Endothelial cell of umbilical vein (primary cell): Measurements from ENCODE around the gene FERMT2. TPM values are rescaled to one million over a fixed set of nuclear protein-coding genes. Genes with fewer than 3 reads are reported as not detected.

Experiments used
- BruUV-seq: library from RNA; stranded (reverse); fragments of 400-500 nt; replicated peaks from 2 replicates; lab custom pipeline; 2021; lab: Mats Ljungman, UMichigan
- CTCF ChIA-PET: fragments of 300-600, 350-600 bp; sonication (Branson Sonifier 250); formaldehyde crosslinking; loops from one replicate; lab custom pipeline; 2021; ENCODE audit warnings: antibody characterized with exemption, inconsistent platforms; lab: Charles Lee
- POLR2A ChIA-PET: fragments of 300-600, 350-600 bp; sonication (Branson Sonifier 250); formaldehyde crosslinking; loops from one replicate; lab custom pipeline; 2021; ENCODE audit warnings: antibody characterized with exemption, inconsistent platforms; lab: Charles Lee
- DNase-seq: peaks from one replicate; pipeline ENCODE4 v3.0.0-alpha.2; 2011; ENCODE audit warnings: low read depth, low spot score
- FAIRE-seq: peaks from 2 replicates; lab custom pipeline; 2011; peaks lifted over from hg19 to GRCh38; lab: Jason Lieb, UNC
- H2AFZ ChIP-seq: 2 replicates; pipeline ENCODE4 v1.6.0; 2012; ENCODE audit warnings: low read depth, low read length, control low read depth, inconsistent platforms
- H3K27ac ChIP-seq: 2 replicates; pipeline ENCODE4 v1.5.1; 2011; ENCODE audit warnings: low read depth, mild to moderate bottlenecking, control low read depth, low read length, moderate library complexity; ENCODE audit not compliant: insufficient read depth
- H3K27me3 ChIP-seq, 2 experiments: 2 replicates each; pipeline versions ENCODE4 v1.6.0 to v1.6.1; 2011; ENCODE audit warnings: low read length in 2 of 2, mixed read lengths in 1 of 2; ENCODE audit not compliant: control insufficient read depth in 2 of 2, insufficient read depth in 2 of 2
- H3K36me3 ChIP-seq, 2 experiments: 2 replicates in 1 of 2; 3 replicates in 1 of 2; pipeline ENCODE4 v1.5.1; 2011; ENCODE audit warnings: low read length in 2 of 2, mild to moderate bottlenecking in 1 of 2, moderate library complexity in 1 of 2; ENCODE audit not compliant: control insufficient read depth in 2 of 2, insufficient read depth in 2 of 2; ENCODE audit errors: extremely low read depth in 1 of 2
- H3K4me1 ChIP-seq: 3 replicates; pipeline ENCODE4 v1.5.1; 2011; ENCODE audit warnings: mild to moderate bottlenecking, low read length; ENCODE audit not compliant: control insufficient read depth, insufficient read depth; ENCODE audit errors: extremely low read depth
- H3K4me2 ChIP-seq: 2 replicates; pipeline ENCODE4 v1.6.1; 2011; ENCODE audit warnings: low read length, control low read depth, mixed read lengths; ENCODE audit not compliant: insufficient read depth
- H3K4me3 ChIP-seq, 3 experiments: fragments of 200-600 bp in 1 of 3; sonication (generic), shearing (Covaris generic) in 1 of 3; replicated peaks in 1 of 3; 2 replicates each; pipeline ENCODE4 v1.5.1; 2011 to 2016; ENCODE audit warnings: control low read depth in 3 of 3, low read length in 3 of 3, mild to moderate bottlenecking in 2 of 3, inconsistent platforms in 1 of 3, low read depth in 1 of 3, moderate library complexity in 1 of 3; ENCODE audit not compliant: insufficient read depth in 1 of 3
- H3K79me2 ChIP-seq: 2 replicates; pipeline ENCODE4 v1.6.0; 2012; ENCODE audit warnings: low read length, inconsistent platforms; ENCODE audit not compliant: control insufficient read depth, insufficient read depth
- H3K9ac ChIP-seq: replicated peaks from 2 replicates; pipeline ENCODE3; 2011; ENCODE audit warnings: low read length, control low read depth; ENCODE audit not compliant: insufficient read depth; ENCODE audit errors: extremely low read depth
- H3K9me1 ChIP-seq: replicated peaks from 3 replicates; pipeline ENCODE4 v1.6.0; 2011; ENCODE audit warnings: mild to moderate bottlenecking, low read length; ENCODE audit not compliant: control insufficient read depth, insufficient read depth; ENCODE audit errors: extremely low read depth
- H3K9me3 ChIP-seq: replicated peaks from 2 replicates; pipeline ENCODE4 v1.5.1; 2012; ENCODE audit warnings: low read length, inconsistent platforms; ENCODE audit not compliant: control insufficient read depth, insufficient read depth
- H4K20me1 ChIP-seq: replicated peaks from 2 replicates; pipeline ENCODE3; 2011; ENCODE audit warnings: mild to moderate bottlenecking, low read length; ENCODE audit not compliant: control insufficient read depth, insufficient read depth; ENCODE audit errors: extremely low read depth
- EZH2 ChIP-seq: IDR thresholded peaks from 2 replicates; pipeline ENCODE4 v1.6.1; 2012; ENCODE audit warnings: borderline replicate concordance, low read depth, mild to moderate bottlenecking, moderate library complexity, low read length, inconsistent platforms; ENCODE audit not compliant: severe bottlenecking
- FOS ChIP-seq: IDR thresholded peaks from 2 replicates; pipeline ENCODE4 v1.6.1; 2011; ENCODE audit warnings: mild to moderate bottlenecking, low read length, moderate library complexity, borderline replicate concordance; ENCODE audit not compliant: insufficient read depth
- GATA2 ChIP-seq: IDR thresholded peaks from 2 replicates; pipeline ENCODE4 v1.7.0; 2011; ENCODE audit warnings: low read depth, mild to moderate bottlenecking, moderate library complexity, mixed read lengths, low read length; ENCODE audit not compliant: insufficient read length, insufficient read depth
- JUN ChIP-seq: IDR thresholded peaks from 2 replicates; pipeline ENCODE4 v1.6.1; 2011; ENCODE audit warnings: borderline replicate concordance, low read depth; ENCODE audit not compliant: insufficient read length, insufficient read depth
- MYC ChIP-seq: IDR thresholded peaks from one replicate; pipeline ENCODE4 v1.6.1; 2011; ENCODE audit warnings: mild to moderate bottlenecking, low read depth, low read length
- POLR2A ChIP-seq: IDR thresholded peaks from 2 replicates; pipeline ENCODE4 v1.6.1; 2012; ENCODE audit warnings: low read depth, mild to moderate bottlenecking, control low read depth, low read length
- POLR2AphosphoS5 ChIP-seq: IDR thresholded peaks from 2 replicates; pipeline ENCODE4 v1.6.1; 2012; ENCODE audit warnings: low read depth, mild to moderate bottlenecking, control low read depth, low read length, moderate library complexity; ENCODE audit not compliant: insufficient read depth
- dilution Hi-C: fragments of 300-500 bp; cut with MboI; formaldehyde crosslinking; loops from one replicate; pipeline ENCODE4 v1.15.0; 2019; ENCODE audit warnings: low sequenced_read_pairs; ENCODE audit not compliant: extremely low pct_ligation_motif_present
- intact Hi-C: fragments of 100-400 bp; cut with micrococcal nuclease; formaldehyde crosslinking; loops from one replicate; pipeline ENCODE4 v1.10.0; 2022
- polyA plus RNA-seq, 4 experiments: library from polyadenylated mRNA; depleted of rRNA in 3 of 4; stranded (reverse) in 3 of 4; unstranded in 1 of 4; fragments of >200 nt; gene quantifications; 2 replicates each; pipeline versions ENCODE4 v1.2.1 to v1.2.3, GENCODE V29; 2011 to 2012; ENCODE audit warnings: missing spikeins in 1 of 4
- total RNA-seq: library from RNA; stranded (reverse); gene quantifications from 2 replicates; pipeline ENCODE4 v1.2.3, GENCODE V29; 2021
- TF ChIP-seq, protein P1 (sequence below), 2 donors: IDR thresholded peaks; 1 replicate in 1 of 2; 2 replicates in 1 of 2; pipeline ENCODE4 v1.5.1; 2011; ENCODE audit warnings: low read length in 2 of 2, mild to moderate bottlenecking in 2 of 2, moderate library complexity in 2 of 2, control low read depth in 1 of 2, inconsistent platforms in 1 of 2, low read depth in 1 of 2; ENCODE audit not compliant: insufficient read depth in 1 of 2; ENCODE audit errors: extremely low read depth in 1 of 2
- TF ChIP-seq, protein P2 (sequence below): IDR thresholded peaks from 2 replicates; pipeline ENCODE4 v1.6.1; 2011; ENCODE audit not compliant: insufficient read depth, insufficient read length

FERMT2 gene
- total and polyA plus RNA-seq, 2 donors (not counting 3 experiments of a cell fraction or from before 2014, with no cell fraction given), result 58.7 to 108 TPM

DNA sequence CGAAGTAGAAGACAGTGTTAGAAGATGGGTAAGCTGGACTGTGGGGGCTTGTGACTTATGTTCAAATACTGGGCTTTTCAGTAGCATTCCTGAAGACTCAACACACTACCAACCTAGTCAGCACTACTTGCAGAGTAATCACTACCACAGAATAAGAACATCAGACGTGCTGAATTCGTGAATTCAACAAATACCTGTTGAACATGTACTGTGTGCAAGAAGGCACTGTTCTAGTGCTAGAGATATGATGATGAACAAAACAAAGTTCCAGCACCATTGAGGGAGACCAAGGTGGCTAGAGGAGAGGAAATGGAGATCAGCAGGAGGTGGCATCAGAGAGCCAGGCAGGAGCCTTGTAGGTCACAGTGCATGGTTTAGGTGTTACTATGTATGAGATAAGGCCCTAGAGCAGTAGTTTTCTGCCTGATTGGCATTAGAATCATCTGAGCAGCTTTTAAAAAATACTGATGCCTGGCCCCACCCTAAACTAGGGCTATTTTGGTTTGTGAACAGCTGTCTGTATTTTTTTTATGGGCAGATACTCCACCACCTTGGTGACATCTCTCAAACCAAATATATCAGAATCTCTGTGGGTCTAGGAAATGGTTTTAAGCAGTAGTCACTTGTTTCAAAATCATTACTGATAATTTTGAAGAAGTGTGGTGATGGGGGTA is 26.8 kb downstream of the FERMT2 start:
- peaks cover 3% of the 10 kb centered on the region for H4K20me1 ChIP-seq
- H3K27me3 ChIP-seq, result no peaks in the 10 kb centered on the region
- CTCF ChIA-PET, result interaction anchor here (1.3 kb wide), 1 partner anchor 10 kb away, joined by 4 read pairs; no protein-coding TSS in a partner anchor
- POLR2A ChIA-PET, result no interaction called here
- no peak overlapping the region for H2AFZ ChIP-seq
- TF ChIP-seq EZH2, result no peak
- no peak for TF ChIP-seq JUN
- no peak for TF ChIP-seq FOS
- TF ChIP-seq, protein P1, sequence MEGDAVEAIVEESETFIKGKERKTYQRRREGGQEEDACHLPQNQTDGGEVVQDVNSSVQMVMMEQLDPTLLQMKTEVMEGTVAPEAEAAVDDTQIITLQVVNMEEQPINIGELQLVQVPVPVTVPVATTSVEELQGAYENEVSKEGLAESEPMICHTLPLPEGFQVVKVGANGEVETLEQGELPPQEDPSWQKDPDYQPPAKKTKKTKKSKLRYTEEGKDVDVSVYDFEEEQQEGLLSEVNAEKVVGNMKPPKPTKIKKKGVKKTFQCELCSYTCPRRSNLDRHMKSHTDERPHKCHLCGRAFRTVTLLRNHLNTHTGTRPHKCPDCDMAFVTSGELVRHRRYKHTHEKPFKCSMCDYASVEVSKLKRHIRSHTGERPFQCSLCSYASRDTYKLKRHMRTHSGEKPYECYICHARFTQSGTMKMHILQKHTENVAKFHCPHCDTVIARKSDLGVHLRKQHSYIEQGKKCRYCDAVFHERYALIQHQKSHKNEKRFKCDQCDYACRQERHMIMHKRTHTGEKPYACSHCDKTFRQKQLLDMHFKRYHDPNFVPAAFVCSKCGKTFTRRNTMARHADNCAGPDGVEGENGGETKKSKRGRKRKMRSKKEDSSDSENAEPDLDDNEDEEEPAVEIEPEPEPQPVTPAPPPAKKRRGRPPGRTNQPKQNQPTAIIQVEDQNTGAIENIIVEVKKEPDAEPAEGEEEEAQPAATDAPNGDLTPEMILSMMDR (IDR thresholded peaks at IDR 0.05; ENCODE audit: extremely low read depth in 1 of 2, insufficient read depth in 1 of 2, low read depth in 1 of 2, low read length in 2 of 2), result no peak
- no peak for TF ChIP-seq POLR2AphosphoS5
- no peak for TF ChIP-seq POLR2A
- TF ChIP-seq, protein P2, sequence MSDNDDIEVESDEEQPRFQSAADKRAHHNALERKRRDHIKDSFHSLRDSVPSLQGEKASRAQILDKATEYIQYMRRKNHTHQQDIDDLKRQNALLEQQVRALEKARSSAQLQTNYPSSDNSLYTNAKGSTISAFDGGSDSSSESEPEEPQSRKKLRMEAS, result no peak
- TF ChIP-seq MYC, result no peak
- TF ChIP-seq GATA2, result no peak
- DNase-seq (no peak), FAIRE-seq (no peak)
- BruUV-seq, result no TSS peak
- dilution Hi-C loops (no loop called here), intact Hi-C loops (no loop called here)
- peaks cover 96% of the 10 kb centered on the region for H3K79me2 ChIP-seq
- H3K9ac ChIP-seq, result no peak overlapping the region
- H3K9me3 ChIP-seq, result no peaks in the 10 kb centered on the region
- no peak overlapping the region for H3K4me3 ChIP-seq
- no peak overlapping the region for H3K4me2 ChIP-seq
- no peaks in the 10 kb centered on the region for H3K36me3 ChIP-seq
- H3K27ac ChIP-seq, result no peak overlapping the region
- peaks cover 35% of the 10 kb centered on the region for H3K4me1 ChIP-seq
- H3K9me1 ChIP-seq, result no peaks in the 10 kb centered on the region
